HepG2 (cell line): Measurements from ENCODE around the gene COQ9. TPM values are rescaled to one million over a fixed set of nuclear protein-coding genes. Genes with fewer than 3 reads are reported as not detected.

Experiments
- ASH2L ChIP-seq: fragments of 300-600, 200-600 bp; sonication (generic); IDR thresholded peaks from 2 replicates; pipeline ENCODE4 v1.7.0; 2017; ENCODE audit warnings: low read depth, mild to moderate bottlenecking, moderate library complexity, mixed read lengths, low read length; ENCODE audit not compliant: insufficient read length
- ATF1 ChIP-seq: IDR thresholded peaks from 2 replicates; pipeline ENCODE4 v1.6.1; 2016; ENCODE audit warnings: mild to moderate bottlenecking, control low read depth
- BHLHE40 ChIP-seq: IDR thresholded peaks from 2 replicates; pipeline ENCODE4 v1.6.1; 2011; ENCODE audit warnings: low read length, improper control_type of control experiment
- FOXA3 ChIP-seq: IDR thresholded peaks from 2 replicates; pipeline ENCODE4 v1.6.1; 2016; ENCODE audit warnings: missing genetic modification reagents, missing compliant biosample characterization
- MLLT10 ChIP-seq: sonication (generic); formaldehyde crosslinking; IDR thresholded peaks from 2 replicates; pipeline ENCODE4 v1.4.0; 2020; ENCODE audit warnings: missing genetic modification reagents
- MTA3 ChIP-seq: sonication (generic); formaldehyde crosslinking; IDR thresholded peaks from 2 replicates; pipeline ENCODE4 v1.4.0; 2020; ENCODE audit warnings: missing genetic modification reagents
- RARG ChIP-seq: sonication (generic); formaldehyde crosslinking; IDR thresholded peaks from 2 replicates; pipeline ENCODE4 v1.4.0; 2020; ENCODE audit warnings: low read depth, mild to moderate bottlenecking, missing genetic modification reagents
- SOX5 ChIP-seq: IDR thresholded peaks from 2 replicates; pipeline ENCODE4 v1.6.1; 2016; ENCODE audit warnings: borderline replicate concordance
- TEAD2 ChIP-seq: sonication (generic); formaldehyde crosslinking; IDR thresholded peaks from 2 replicates; pipeline ENCODE4 v1.9.0; 2021; ENCODE audit warnings: missing genetic modification reagents
- ZFP62 ChIP-seq: sonication (generic); formaldehyde crosslinking; IDR thresholded peaks from 2 replicates; pipeline ENCODE4 v1.4.0; 2020; ENCODE audit warnings: missing genetic modification reagents
- ZNF335 ChIP-seq: sonication (generic); formaldehyde crosslinking; IDR thresholded peaks from 2 replicates; pipeline ENCODE4 v1.4.0; 2020; ENCODE audit warnings: missing genetic modification reagents
- ZNF382 ChIP-seq: sonication (generic); formaldehyde crosslinking; IDR thresholded peaks from 2 replicates; pipeline ENCODE4 v1.5.0; 2020; ENCODE audit warnings: missing genetic modification reagents, mild to moderate bottlenecking, borderline replicate concordance
- ZNF572 ChIP-seq: sonication (generic); formaldehyde crosslinking; IDR thresholded peaks from 2 replicates; pipeline ENCODE4 v1.5.1; 2020; ENCODE audit warnings: mild to moderate bottlenecking, missing genetic modification reagents
- ZNF605 ChIP-seq: sonication (generic); formaldehyde crosslinking; IDR thresholded peaks from 2 replicates; pipeline ENCODE4 v1.8.0; 2022; ENCODE audit warnings: mild to moderate bottlenecking, missing genetic modification reagents
- ZNF616 ChIP-seq: sonication (generic); formaldehyde crosslinking; IDR thresholded peaks from 2 replicates; pipeline ENCODE4 v1.5.0; 2020; ENCODE audit warnings: low read depth, mild to moderate bottlenecking, missing genetic modification reagents
- ZNF644 ChIP-seq: IDR thresholded peaks from 2 replicates; pipeline ENCODE4 v1.6.1; 2016; ENCODE audit warnings: low read depth
- polyA plus RNA-seq, 8 experiments: library from polyadenylated mRNA; depleted of rRNA in 3 of 8; stranded (reverse) in 7 of 8; unstranded in 1 of 8; fragments of >200 nt; fragmentation: Illumina TruSeq in 4 of 8; extraction: Trizol in 4 of 8; gene quantifications; 2 replicates each; pipeline versions ENCODE4 v1.2.1 to v1.2.3, GENCODE V29; 2011 to 2016; ENCODE audit warnings: low read depth in 4 of 8, missing spikeins in 1 of 8, mixed read lengths in 1 of 8; ENCODE audit not compliant: insufficient read depth in 1 of 8
- total RNA-seq, 5 experiments: library from RNA; depleted of rRNA; stranded (reverse); fragments of >200 nt; fragmentation: Illumina TruSeq; extraction: Trizol; gene quantifications; 2 replicates each; pipeline ENCODE4 v1.2.3, GENCODE V29; 2016; ENCODE audit warnings: low read depth in 1 of 5
- TF ChIP-seq, protein P1 (sequence below): sonication (generic); formaldehyde crosslinking; conservative IDR thresholded peaks from 2 replicates; pipeline ENCODE4 v1.8.0; 2022; ENCODE audit warnings: missing genetic modification reagents
- TF ChIP-seq, protein P2 (sequence below): IDR thresholded peaks from 2 replicates; pipeline ENCODE4 v1.6.1; 2016; ENCODE audit warnings: control low read depth
- TF ChIP-seq, protein P3 (sequence below): sonication (generic); formaldehyde crosslinking; IDR thresholded peaks from 2 replicates; pipeline ENCODE4 v1.4.0; 2020; ENCODE audit warnings: missing genetic modification reagents, low read depth, mild to moderate bottlenecking, borderline replicate concordance
- TF ChIP-seq, protein P4 (sequence below): sonication (generic); formaldehyde crosslinking; IDR thresholded peaks from 2 replicates; pipeline ENCODE4 v1.8.0; 2022; ENCODE audit warnings: low read depth, missing genetic modification reagents
- TF ChIP-seq, protein P5 (sequence below): sonication (generic); formaldehyde crosslinking; IDR thresholded peaks from 2 replicates; pipeline ENCODE4 v1.5.0; 2020; ENCODE audit warnings: mild to moderate bottlenecking, missing genetic modification reagents, borderline replicate concordance

The COQ9 gene
- total and polyA plus RNA-seq, 2 of the 13 experiments (the other 11 are each of a cell fraction or from before 2014, with no cell fraction given), result 57.5 to 108 TPM

DNA sequence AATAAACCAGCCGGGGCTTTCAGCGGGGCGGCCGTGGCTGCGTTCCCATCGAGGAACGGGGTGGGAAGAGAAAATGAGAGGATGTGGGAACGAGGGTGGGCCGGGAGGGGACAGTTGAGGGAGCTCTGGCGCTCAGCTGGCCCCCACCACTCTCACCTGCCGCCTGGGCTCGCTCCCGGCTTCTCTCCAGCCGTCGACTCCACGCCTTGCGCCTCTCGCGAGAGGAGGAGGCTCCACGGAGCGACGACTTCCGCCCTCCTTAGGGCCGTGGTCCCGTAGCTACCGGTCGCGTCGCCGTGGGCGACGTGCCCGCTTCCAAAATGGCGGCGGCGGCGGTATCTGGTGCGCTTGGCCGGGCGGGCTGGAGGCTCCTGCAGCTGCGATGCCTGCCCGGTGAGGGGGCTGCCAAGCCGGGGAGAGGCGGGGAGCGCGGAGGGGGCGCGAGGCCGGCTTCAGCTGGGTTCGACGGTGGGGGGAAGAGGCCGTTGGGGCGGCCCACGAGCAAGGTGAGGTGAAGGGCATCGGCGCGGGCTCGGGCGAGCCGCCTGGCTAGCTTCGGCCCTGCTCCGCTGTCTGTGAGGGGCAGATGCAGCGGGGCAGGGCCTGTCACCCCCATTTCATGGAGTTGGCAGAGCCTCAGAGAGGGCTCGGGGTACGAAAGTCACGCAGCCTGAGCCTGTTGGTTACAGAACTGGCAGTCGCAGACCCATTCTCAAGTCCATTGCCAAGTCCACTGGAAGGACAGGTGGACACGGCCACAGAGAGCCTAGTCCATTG lies at the start of gene COQ9, which contains the start of gene CIAPIN1 (continued):
- TF ChIP-seq, protein P1, sequence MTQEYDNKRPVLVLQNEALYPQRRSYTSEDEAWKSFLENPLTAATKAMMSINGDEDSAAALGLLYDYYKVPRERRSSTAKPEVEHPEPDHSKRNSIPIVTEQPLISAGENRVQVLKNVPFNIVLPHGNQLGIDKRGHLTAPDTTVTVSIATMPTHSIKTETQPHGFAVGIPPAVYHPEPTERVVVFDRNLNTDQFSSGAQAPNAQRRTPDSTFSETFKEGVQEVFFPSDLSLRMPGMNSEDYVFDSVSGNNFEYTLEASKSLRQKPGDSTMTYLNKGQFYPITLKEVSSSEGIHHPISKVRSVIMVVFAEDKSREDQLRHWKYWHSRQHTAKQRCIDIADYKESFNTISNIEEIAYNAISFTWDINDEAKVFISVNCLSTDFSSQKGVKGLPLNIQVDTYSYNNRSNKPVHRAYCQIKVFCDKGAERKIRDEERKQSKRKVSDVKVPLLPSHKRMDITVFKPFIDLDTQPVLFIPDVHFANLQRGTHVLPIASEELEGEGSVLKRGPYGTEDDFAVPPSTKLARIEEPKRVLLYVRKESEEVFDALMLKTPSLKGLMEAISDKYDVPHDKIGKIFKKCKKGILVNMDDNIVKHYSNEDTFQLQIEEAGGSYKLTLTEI (CRISPR knock-in tag), result no peak
- TF ChIP-seq MLLT10, result no peak
- TF ChIP-seq ASH2L, result peak; percentile 90
- no peak for TF ChIP-seq ZNF382 (CRISPR knock-in tag)
- TF ChIP-seq, protein P2, sequence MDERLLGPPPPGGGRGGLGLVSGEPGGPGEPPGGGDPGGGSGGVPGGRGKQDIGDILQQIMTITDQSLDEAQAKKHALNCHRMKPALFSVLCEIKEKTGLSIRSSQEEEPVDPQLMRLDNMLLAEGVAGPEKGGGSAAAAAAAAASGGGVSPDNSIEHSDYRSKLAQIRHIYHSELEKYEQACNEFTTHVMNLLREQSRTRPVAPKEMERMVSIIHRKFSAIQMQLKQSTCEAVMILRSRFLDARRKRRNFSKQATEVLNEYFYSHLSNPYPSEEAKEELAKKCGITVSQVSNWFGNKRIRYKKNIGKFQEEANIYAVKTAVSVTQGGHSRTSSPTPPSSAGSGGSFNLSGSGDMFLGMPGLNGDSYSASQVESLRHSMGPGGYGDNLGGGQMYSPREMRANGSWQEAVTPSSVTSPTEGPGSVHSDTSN (CRISPR knock-in tag), result no peak
- TF ChIP-seq, protein P3, sequence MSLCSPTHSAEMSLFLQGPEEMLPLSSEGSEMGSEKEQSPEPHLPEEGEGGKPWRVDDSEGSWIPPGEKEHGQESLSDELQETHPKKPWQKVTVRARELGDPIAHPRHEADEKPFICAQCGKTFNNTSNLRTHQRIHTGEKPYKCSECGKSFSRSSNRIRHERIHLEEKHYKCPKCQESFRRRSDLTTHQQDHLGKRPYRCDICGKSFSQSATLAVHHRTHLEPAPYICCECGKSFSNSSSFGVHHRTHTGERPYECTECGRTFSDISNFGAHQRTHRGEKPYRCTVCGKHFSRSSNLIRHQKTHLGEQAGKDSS (CRISPR knock-in tag), result no peak; the same call in 1 of the 2 replicates
- TF ChIP-seq MTA3 (CRISPR knock-in tag), result no peak
- TF ChIP-seq ZNF616 (CRISPR knock-in tag), result peak; percentile 79; the same call in 1 of the 2 replicates
- TF ChIP-seq BHLHE40, result no peak
- TF ChIP-seq ZNF644 (CRISPR knock-in tag), result 0 out of 2 replicates have a peak, but pooled peaks have one; percentile 22
- TF ChIP-seq FOXA3 (CRISPR knock-in tag), result peak; percentile 71
- TF ChIP-seq, protein P4, sequence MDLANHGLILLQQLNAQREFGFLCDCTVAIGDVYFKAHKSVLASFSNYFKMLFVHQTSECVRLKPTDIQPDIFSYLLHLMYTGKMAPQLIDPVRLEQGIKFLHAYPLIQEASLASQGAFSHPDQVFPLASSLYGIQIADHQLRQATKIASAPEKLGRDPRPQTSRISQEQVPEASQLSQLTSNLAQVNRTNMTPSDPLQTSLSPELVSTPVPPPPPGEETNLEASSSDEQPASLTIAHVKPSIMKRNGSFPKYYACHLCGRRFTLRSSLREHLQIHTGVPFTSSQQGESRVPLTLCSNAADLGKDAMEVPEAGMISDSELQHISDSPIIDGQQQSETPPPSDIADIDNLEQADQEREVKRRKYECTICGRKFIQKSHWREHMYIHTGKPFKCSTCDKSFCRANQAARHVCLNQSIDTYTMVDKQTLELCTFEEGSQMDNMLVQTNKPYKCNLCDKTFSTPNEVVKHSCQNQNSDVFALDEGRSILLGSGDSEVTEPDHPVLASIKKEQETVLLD (CRISPR knock-in tag), result peak; percentile 91
- peak; percentile 95 for TF ChIP-seq ZNF572 (CRISPR knock-in tag)
- TF ChIP-seq, protein P5, sequence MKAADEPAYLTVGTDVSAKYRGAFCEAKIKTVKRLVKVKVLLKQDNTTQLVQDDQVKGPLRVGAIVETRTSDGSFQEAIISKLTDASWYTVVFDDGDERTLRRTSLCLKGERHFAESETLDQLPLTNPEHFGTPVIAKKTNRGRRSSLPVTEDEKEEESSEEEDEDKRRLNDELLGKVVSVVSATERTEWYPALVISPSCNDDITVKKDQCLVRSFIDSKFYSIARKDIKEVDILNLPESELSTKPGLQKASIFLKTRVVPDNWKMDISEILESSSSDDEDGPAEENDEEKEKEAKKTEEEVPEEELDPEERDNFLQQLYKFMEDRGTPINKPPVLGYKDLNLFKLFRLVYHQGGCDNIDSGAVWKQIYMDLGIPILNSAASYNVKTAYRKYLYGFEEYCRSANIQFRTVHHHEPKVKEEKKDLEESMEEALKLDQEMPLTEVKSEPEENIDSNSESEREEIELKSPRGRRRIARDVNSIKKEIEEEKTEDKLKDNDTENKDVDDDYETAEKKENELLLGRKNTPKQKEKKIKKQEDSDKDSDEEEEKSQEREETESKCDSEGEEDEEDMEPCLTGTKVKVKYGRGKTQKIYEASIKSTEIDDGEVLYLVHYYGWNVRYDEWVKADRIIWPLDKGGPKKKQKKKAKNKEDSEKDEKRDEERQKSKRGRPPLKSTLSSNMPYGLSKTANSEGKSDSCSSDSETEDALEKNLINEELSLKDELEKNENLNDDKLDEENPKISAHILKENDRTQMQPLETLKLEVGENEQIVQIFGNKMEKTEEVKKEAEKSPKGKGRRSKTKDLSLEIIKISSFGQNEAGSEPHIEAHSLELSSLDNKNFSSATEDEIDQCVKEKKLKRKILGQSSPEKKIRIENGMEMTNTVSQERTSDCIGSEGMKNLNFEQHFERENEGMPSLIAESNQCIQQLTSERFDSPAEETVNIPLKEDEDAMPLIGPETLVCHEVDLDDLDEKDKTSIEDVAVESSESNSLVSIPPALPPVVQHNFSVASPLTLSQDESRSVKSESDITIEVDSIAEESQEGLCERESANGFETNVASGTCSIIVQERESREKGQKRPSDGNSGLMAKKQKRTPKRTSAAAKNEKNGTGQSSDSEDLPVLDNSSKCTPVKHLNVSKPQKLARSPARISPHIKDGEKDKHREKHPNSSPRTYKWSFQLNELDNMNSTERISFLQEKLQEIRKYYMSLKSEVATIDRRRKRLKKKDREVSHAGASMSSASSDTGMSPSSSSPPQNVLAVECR (CRISPR knock-in tag), result peak; percentile 99
- TF ChIP-seq TEAD2, result no peak
- peak; percentile 93 for TF ChIP-seq ZNF335
- TF ChIP-seq SOX5, result peak; percentile 57; the same call in 1 of the 2 replicates
- TF ChIP-seq RARG (CRISPR knock-in tag), result no peak
- TF ChIP-seq ZNF605 (CRISPR knock-in tag), result peak; percentile 99
- TF ChIP-seq ZFP62 (CRISPR knock-in tag), result 0 out of 2 replicates have a peak, but pooled peaks have one; percentile 41
- TF ChIP-seq ATF1 (CRISPR knock-in tag), result peak; percentile 90
